AG09309 (cell line): ENCODE results near the gene GTF3C1.

Source experiments
- DNase-seq: peaks from one replicate; pipeline ENCODE4 v3.0.0-alpha.2; 2010; ENCODE audit warnings: low read depth
- H3K4me3 ChIP-seq: 2 replicates; pipeline ENCODE4 v1.5.1; 2011; ENCODE audit warnings: mild to moderate bottlenecking, low read depth, low read length, moderate library complexity; ENCODE audit not compliant: control insufficient read depth
- TF ChIP-seq, protein P1 (sequence below): IDR thresholded peaks from 2 replicates; pipeline ENCODE4 v1.5.1; 2011; ENCODE audit warnings: mild to moderate bottlenecking, low read depth, low read length, inconsistent platforms; ENCODE audit not compliant: insufficient read depth, control insufficient read depth; ENCODE audit errors: missing control alignments

The GTF3C1 gene

DNA sequence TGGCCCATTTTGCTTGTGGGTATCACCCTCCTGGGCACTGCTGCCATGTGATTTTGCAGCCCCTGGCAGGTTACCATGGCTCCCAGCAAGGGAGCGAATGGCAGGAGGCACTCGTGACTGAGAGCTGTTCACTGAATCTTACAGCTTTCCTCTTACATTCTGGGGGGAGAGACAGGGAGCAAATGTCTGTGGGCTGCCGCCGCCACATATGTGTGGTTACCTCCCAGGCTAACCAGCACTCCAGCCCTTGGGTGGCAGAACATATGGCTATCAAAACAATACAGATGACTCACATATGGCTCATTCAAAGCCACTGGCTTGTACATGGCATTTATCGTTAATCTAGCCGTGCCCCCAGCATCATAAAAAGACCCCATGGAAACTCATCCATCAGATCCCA lies 19.8 kb downstream of the GTF3C1 start:
- TF ChIP-seq, protein P1, sequence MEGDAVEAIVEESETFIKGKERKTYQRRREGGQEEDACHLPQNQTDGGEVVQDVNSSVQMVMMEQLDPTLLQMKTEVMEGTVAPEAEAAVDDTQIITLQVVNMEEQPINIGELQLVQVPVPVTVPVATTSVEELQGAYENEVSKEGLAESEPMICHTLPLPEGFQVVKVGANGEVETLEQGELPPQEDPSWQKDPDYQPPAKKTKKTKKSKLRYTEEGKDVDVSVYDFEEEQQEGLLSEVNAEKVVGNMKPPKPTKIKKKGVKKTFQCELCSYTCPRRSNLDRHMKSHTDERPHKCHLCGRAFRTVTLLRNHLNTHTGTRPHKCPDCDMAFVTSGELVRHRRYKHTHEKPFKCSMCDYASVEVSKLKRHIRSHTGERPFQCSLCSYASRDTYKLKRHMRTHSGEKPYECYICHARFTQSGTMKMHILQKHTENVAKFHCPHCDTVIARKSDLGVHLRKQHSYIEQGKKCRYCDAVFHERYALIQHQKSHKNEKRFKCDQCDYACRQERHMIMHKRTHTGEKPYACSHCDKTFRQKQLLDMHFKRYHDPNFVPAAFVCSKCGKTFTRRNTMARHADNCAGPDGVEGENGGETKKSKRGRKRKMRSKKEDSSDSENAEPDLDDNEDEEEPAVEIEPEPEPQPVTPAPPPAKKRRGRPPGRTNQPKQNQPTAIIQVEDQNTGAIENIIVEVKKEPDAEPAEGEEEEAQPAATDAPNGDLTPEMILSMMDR: no peak
- H3K4me3 ChIP-seq: no peak overlapping the region
- DNase-seq: peak; percentile 39

DNA sequence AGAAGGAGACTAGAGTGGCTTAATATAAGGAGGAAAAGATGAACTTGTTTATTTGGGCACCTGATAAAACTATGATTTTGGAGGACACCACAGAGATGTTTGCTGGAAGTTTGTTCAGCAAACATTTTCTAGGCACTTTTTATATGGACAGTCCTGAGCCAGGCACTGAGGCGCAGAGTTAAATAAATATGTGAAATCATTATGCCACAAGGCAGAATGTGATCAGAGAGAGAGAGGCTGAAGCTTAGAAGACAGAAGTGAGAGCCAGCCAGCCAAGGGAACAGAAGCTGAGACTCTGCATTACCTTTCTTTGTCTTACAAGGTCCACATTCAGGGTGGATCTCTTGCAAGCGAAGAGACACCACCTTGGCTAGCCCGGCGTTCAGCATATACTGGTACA lies 21.4 kb downstream of the GTF3C1 start:
- no peak for DNase-seq
- no peak overlapping the region for H3K4me3 ChIP-seq
- TF ChIP-seq, protein P1: no peak

DNA sequence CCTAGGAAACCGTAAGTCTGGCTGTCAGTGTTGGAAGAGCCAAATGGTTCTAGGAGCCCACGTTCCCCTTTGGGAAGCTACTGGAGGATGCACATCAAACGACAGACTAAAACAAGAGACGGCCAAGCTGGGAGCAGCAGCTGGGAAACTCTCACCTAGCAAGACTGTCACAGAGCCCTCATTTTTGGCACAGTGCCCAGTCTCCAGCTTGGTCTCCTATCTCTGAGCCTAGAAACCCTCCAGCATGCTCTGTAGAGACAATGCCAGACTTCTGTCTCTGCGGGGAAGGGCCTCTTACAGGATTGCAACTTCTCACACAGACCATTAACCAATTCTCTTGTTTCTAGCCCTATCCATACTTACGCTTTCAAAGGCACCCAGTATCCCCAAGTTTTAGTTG lies 23.5 kb downstream of the GTF3C1 start:
- no peak for DNase-seq
- no peak overlapping the region for H3K4me3 ChIP-seq

DNA sequence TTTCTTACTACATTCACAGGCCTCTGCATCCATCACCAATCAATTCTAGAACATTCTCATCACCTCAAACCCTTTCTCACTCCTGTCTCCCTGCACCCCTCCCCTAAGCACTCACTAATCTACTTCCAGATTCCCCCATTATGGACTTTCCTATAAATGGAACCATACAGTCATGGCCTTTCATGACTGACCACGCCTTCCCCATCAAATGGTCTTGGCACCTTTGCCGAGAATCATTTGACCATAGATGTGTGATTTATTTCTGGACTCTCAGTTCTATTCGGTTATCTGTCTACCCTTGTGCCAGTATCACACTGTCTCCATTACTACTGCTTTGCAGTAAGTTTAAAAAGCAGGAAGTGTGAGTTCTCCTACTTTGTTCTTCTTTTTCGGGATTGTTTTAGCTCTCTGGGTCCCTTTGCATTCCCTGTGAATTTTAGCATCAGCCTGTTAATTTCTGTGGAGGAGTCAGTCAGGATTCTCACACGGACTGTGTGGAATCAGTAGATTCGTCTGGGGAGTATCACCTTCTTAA lies 27.5 kb downstream of the GTF3C1 start:
- no peak for DNase-seq
- TF ChIP-seq, protein P1: no peak
- H3K4me3 ChIP-seq: no peak overlapping the region

More for the DNA sequence above, 23.5 kb downstream of the GTF3C1 start:
- TF ChIP-seq, protein P1: no peak

DNA sequence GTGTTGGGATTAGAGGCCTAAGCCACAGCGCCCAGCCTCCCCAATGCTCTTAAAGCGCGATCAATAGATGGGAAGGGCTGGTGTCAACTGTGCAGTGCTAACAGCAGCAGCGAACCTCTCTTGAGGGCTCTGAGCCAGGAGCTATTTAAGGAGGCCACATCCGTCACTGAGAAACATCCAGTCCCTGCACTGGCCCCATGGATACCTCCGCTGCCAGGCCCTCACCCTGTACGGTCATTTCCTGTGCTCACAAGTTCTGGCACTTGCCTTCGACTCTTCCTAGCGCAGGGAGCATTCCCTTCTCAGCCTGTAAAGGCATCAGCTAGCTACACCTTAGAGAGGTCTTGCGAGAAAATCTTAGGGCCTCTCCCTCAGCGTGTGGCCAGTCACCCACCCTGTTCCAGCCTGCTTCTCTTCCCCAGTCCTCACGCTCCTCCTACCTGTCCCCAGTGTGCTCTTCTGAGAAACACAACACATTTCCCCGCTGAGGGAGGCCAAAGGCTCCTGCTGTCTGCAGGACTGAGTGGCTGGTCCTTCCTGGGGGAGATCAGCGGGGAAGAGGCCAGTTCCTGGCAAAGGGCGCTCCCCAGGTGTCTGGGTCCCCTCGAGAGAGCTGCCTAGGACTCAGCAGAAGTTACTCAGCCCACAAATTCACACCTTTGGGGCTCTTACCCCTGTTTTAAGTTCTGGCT lies 28.6 kb downstream of the GTF3C1 start:
- DNase-seq: no peak
- no peak overlapping the region for H3K4me3 ChIP-seq
- TF ChIP-seq, protein P1: no peak

DNA sequence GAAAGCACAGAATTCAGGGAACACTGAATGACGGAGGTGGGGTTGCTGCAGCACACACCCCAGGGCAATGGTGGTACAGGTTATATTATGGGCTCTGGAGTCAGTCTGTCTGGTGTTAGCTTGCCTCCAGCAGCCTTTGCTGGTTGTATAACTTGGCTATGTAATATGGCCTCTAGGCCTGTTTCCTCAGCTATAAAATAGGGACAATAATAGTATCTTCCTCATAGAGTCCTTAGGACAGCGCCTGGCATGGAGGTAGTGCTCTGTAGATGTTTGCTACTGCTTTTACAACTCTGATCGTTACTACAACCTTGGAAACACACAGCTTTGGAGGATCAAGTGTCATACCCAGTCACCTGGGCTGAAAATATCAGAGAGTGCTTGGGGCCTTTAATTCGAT lies 31.5 kb downstream of the GTF3C1 start:
- no peak overlapping the region for H3K4me3 ChIP-seq
- no peak for DNase-seq
- TF ChIP-seq, protein P1: no peak
